Activated naive CD8-positive, alpha-beta T cell treated with anti-CD3 and anti-CD28 coated beads for 36 hours (primary cell): ENCODE results near the gene DBX2. TPM values are rescaled to one million over a fixed set of nuclear protein-coding genes. Genes with fewer than 3 reads are reported as not detected.

Source experiments
- total RNA-seq, 2 experiments: library from RNA; stranded (reverse); gene quantifications; one replicate each; pipeline ENCODE4 v1.2.3, GENCODE V29; 2021

Gene DBX2
- total RNA-seq, 2 experiments from 2014 or later: not detected

Other genes with a start within 250 kb of the DBX2 start
- 100 to 1,000 TPM; 120 to 134 TPM for gene NELL2, start 174.8 kb downstream of the DBX2 start, total RNA-seq
- 10 to 100 TPM; 12.1 to 12.6 TPM for gene ANO6, start 165.0 kb upstream of the DBX2 start, total RNA-seq